Subcutaneous adipose tissue (tissue), 4 donors: ENCODE results near the gene ZNF462. TPM values are rescaled to one million over a fixed set of nuclear protein-coding genes. Genes with fewer than 3 reads are reported as not detected.

ENCODE experiments used
- CTCF ChIP-seq: fragments of 450-650 bp; IDR thresholded peaks from one replicate; pipeline ENCODE4 v1.5.1; 2016; ENCODE audit warnings: low read depth, mild to moderate bottlenecking, control low read depth, antibody characterized with exemption, moderate library complexity
- total RNA-seq, 4 donors: library from RNA; depleted of rRNA; stranded (reverse); fragments of >200 nt; gene quantifications; one replicate each; pipeline ENCODE4 v1.1.0, GENCODE V29; 2016

Gene ZNF462
- total RNA-seq, 4 donors from 2014 or later, result 10.3 to 20.5 (median 13.1) TPM

GRCh38 chr9:106970976-106971457 is 108.1 kb downstream of the ZNF462 start:
- TF ChIP-seq CTCF, result no peak

GRCh38 chr9:106972082-106972481 is 109.1 kb downstream of the ZNF462 start:
- TF ChIP-seq CTCF, result no peak

GRCh38 chr9:106974341-106974740 is 111.4 kb downstream of the ZNF462 start:
- TF ChIP-seq CTCF, result no peak

- no peak for TF ChIP-seq CTCF
These were observed 113.8 kb downstream of the ZNF462 start for GRCh38 chr9:106976772-106977171.

DNA sequence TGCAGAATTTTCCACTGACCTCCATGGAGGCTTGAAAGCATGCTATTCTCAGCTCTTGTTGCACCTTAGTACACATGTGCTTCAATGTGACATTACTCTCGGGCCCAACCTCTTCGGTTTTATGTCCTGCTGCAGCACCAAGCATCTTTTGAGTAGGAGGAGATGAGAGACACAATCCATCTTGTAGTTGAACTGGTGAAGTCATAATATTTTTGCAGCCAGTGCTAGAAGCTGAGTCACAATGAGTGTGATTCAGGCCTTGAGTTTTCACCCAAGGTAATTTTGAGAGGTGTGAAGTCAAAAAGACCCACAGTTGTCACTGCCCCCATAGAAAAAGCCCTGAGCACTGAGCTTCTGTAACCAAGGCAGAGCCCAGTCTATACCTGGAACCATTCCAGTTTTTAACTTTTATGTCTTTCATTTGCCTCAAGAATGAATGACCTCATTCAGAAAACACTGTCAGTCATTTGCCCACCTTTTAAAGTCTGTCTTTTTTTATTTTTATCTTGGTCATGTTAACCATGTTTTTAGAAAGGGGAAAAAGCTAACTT is 117.7 kb downstream of the ZNF462 start:
- TF ChIP-seq CTCF, result no peak

- TF ChIP-seq CTCF, result no peak
These were observed 118.7 kb downstream of the ZNF462 start for GRCh38 chr9:106981396-106982287.

DNA sequence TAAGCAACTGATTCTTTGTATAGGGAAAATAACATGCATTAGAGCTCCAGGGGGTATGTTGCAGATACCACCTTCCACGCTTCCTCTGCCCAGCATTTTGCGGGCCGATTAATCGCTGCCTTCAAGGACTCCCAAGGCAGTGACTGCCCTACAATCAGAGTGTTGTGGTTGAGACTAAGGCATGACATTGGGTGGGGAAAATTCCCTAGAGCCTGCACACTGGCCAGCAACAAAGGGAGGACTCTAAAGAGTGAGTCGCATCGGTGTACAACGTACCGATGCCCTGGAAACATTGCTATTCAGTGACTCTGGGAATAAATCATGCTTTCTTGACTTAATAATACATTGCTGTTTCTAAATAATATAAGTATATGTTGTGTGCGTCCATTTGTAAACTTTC is 119.7 kb downstream of the ZNF462 start:
- no peak for TF ChIP-seq CTCF
